Stomach smooth muscle (tissue), 2 donors: ENCODE results near the gene TXLNG.

Experiments
- H3K27ac ChIP-seq: one replicate; pipeline ENCODE4 v1.7.0; 2013; ENCODE audit warnings: mild to moderate bottlenecking, low read length, inconsistent platforms
- H3K27me3 ChIP-seq, 2 donors: one replicate each; pipeline ENCODE4 v1.7.0; 2013; ENCODE audit warnings: low read length in 2 of 2; ENCODE audit not compliant: insufficient read depth in 2 of 2, control insufficient read depth in 1 of 2
- H3K36me3 ChIP-seq, 2 donors: one replicate each; pipeline ENCODE4 v1.7.0; 2013; ENCODE audit warnings: low read length in 2 of 2; ENCODE audit not compliant: control insufficient read depth in 2 of 2, insufficient read depth in 2 of 2
- H3K4me1 ChIP-seq: one replicate; pipeline ENCODE4 v1.7.0; 2013; ENCODE audit warnings: low read length; ENCODE audit not compliant: control insufficient read depth, insufficient read depth
- H3K4me3 ChIP-seq, 2 donors: one replicate each; pipeline ENCODE4 v1.7.0; 2013; ENCODE audit warnings: low read length in 2 of 2
- H3K9ac ChIP-seq, 2 donors: one replicate each; pipeline ENCODE4 v1.7.0; 2013; ENCODE audit warnings: low read length in 2 of 2, mild to moderate bottlenecking in 1 of 2
- H3K9me3 ChIP-seq, 2 donors: one replicate each; pipeline ENCODE4 v1.7.0; 2013; ENCODE audit warnings: low read length in 2 of 2; ENCODE audit not compliant: control insufficient read depth in 2 of 2
- donor health status: healthy.
- donor health status: Pancreatic carcinoma.

Gene TXLNG

DNA sequence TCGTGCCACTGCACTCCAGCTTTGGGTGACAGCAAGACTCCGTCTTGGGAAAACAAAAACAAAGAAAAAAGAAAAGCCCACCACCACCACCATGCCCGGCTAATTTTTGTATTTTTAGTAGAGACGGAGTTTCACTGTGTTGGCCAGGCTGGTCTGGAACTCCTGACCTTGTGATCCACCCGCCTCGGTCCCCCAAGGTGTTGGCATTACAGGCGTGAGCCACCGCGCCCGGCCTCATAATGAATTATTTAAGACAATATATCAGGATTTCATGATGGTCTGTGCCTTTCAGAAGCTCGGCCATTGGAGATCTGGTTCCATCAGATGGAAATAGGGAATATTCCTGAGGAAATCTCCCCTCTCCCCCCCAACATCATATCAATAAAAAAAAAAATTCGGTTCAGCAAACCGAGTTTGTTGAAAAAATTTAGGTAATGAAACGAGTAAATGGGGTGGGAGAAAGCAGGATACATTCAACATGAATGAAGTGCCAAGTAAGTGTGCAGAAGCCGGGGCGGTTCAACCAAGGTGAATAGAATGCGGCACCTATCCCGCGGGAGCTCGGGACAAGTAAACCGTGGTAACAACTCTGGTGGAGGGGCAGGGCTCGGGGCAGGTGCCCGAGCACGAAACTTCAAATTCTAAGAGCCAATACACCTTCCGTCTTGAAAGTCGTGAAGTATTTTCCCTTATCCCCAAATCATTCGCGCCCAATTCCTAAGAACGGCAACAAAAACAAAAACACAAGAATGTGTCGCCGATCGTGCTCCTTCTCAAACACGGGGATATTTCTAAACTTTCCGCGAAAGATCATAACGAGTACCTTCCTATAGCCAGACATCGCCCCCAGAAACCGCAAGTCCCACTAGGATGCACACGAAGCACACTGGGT lies 773 bp upstream of the TXLNG start:
- Histone ChIP-seq H3K9ac (peak overlapping the region; percentile 34 to 80), H3K4me1 (peaks cover 13% of the 10 kb centered on the region), H3K27me3 (no peaks in the 10 kb centered on the region), H3K4me3 (peak overlapping the region; percentile 53 to 96), H3K27ac (no peak overlapping the region), H3K36me3 (no peaks in the 10 kb centered on the region), H3K9me3 (no peaks in the 10 kb centered on the region)

DNA sequence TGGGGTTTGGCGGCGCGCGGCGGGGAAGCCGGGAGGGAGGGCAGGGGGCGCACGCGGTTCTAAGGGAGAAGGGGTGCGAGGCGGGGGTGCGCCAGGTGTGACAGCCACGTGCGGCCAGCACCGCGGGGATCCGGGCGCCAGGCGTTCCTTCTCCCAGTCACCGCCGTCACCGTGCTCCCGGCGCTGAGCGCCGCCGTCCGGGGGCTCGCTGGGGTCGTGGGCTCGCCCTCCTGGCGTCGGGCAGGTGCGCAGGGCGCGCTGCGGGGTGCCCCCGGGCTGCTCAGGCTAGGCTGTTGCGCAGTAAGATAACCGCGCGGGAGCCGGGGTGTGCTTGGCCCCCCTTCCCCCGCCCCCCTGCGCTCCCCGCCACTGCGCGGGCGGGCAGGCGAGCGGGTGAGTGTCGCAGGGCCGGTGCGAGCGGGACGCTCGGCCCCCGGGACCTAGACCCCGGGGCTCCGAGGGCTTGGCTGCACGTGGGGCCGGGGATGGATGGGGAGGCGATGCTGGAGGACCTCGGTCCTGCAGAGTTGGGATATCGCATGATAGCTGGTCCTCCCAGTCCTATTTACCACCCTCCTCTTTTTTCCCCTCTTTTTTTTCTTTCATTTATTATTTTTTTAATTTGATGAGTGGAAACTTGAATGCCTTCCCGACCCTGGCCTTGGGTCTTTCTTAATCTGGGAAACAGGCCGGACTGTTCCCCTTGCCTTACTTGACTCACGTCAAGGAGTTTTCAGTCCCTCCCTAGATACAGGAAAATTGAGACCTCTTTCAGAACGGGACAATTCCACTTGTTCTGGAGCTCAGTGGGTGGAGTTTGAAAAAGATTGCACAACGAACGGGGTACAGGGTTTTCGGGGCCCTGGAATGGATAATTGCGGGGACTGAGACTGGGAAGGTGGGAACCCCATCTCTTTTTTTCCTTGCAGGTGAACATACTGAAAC lies 797 bp downstream of the TXLNG start:
- H3K4me3 ChIP-seq, result peak overlapping the region; percentile 67 to 96
- H3K36me3 ChIP-seq, result peaks cover 0 to 2% of the 10 kb centered on the region in 2 donors
- no peaks in the 10 kb centered on the region for H3K9me3 ChIP-seq
- H3K27ac ChIP-seq, result peak overlapping the region; percentile 86
- H3K4me1 ChIP-seq, result peaks cover 13% of the 10 kb centered on the region
- H3K9ac ChIP-seq, result peak overlapping the region; percentile 64 to 68
- H3K27me3 ChIP-seq, result no peaks in the 10 kb centered on the region

DNA sequence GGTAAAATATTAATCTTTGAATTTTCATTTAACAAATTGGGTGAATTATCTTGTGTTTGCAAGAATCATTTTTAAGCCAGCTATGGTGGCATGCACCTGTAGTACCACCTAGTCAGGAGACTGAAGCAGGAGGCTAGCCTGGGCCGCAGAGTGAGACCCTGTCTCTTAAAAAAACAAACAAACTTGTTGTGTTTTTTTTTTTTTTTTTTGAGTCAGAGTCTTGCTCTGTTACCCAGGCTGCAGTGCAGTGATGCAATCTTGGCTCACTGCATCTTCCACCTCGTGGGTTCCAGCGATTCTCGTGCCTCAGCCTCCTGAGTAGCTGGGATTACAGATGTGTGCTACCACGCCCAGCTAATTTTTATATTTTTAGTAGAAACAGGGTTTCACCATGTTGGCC lies 2.2 kb downstream of the TXLNG start:
- no peak overlapping the region for H3K27ac ChIP-seq

DNA sequence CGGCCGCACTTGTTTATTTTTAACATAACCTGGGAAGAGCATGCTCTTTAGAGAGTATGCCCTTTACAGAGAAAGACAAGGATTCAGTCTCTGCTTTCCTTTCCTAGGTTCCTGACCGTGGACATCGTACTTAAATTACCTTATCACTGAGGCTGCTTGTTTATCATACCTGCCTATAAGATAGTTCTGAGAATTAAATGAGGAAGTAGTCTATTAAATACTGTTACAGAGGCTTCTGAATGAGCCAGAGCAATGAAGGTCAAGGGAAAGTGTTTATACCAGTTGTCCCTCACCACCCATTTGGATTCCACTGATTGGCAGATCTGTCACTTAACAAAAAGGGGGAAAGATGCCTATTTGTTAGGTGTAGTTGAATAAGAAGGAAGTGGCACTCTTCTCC lies 10.0 kb downstream of the TXLNG start:
- H3K36me3 ChIP-seq, result peaks cover 3 to 5% of the 10 kb centered on the region in 2 donors
- H3K4me3 ChIP-seq, result no peak overlapping the region
- no peaks in the 10 kb centered on the region for H3K27me3 ChIP-seq
- no peak overlapping the region for H3K9ac ChIP-seq
- no peaks in the 10 kb centered on the region for H3K9me3 ChIP-seq
- H3K27ac ChIP-seq, result no peak overlapping the region
- no peaks in the 10 kb centered on the region for H3K4me1 ChIP-seq

More for the DNA sequence above, 2.2 kb downstream of the TXLNG start:
- Histone ChIP-seq H3K4me3 (no peak overlapping the region), H3K9ac (no peak overlapping the region), H3K27me3 (no peaks in the 10 kb centered on the region), H3K36me3 (peaks cover 0 to 3% of the 10 kb centered on the region in 2 donors), H3K9me3 (no peaks in the 10 kb centered on the region), H3K4me1 (peaks cover 13% of the 10 kb centered on the region)

DNA sequence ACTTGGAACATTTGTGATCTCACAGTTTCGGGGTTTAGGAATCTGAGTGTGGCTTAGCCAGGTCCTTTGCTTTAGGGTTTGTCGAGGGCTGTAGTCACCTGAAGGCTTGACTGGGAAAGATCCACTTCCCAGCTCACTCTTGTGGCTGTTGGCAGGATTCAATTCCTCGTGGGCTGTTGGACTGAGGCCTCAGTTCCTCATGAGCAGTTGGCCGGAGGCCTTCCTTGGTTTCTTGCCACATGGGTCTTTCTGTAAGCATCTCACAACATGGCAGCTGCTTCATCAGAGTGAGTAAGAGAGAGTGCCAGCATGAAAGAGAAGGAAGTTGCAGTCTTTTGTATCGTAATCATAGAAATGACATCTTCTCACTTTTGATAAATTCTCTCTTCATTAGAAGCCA lies 11.1 kb downstream of the TXLNG start:
- Histone ChIP-seq H3K27me3 (no peaks in the 10 kb centered on the region), H3K27ac (no peak overlapping the region), H3K4me3 (no peak overlapping the region), H3K9me3 (no peaks in the 10 kb centered on the region), H3K4me1 (no peaks in the 10 kb centered on the region), H3K9ac (no peak overlapping the region), H3K36me3 (peaks cover 0 to 8% of the 10 kb centered on the region in 2 donors)

DNA sequence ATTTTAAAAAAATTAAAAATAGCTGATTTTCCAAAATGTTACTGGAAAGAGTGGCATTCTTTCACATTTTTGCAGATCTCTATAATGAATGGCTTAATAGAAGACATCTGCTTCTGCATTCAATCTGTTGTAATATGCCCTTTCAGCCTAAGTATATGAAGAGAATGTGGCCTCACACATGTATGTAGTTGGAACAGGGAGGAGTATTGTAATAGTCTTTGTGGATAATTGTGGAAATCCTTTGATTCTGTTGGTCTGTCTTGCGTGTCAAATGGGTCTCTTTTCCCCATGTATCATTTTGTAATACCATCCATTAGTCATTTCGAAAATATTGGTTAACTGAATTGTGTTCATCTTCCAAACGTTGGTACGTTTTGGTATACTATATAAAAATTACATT lies 11.6 kb downstream of the TXLNG start:
- Histone ChIP-seq H3K27ac (no peak overlapping the region), H3K9me3 (no peaks in the 10 kb centered on the region), H3K27me3 (no peaks in the 10 kb centered on the region), H3K9ac (no peak overlapping the region), H3K4me3 (no peak overlapping the region), H3K36me3 (peaks cover 0 to 8% of the 10 kb centered on the region in 2 donors), H3K4me1 (no peaks in the 10 kb centered on the region)

DNA sequence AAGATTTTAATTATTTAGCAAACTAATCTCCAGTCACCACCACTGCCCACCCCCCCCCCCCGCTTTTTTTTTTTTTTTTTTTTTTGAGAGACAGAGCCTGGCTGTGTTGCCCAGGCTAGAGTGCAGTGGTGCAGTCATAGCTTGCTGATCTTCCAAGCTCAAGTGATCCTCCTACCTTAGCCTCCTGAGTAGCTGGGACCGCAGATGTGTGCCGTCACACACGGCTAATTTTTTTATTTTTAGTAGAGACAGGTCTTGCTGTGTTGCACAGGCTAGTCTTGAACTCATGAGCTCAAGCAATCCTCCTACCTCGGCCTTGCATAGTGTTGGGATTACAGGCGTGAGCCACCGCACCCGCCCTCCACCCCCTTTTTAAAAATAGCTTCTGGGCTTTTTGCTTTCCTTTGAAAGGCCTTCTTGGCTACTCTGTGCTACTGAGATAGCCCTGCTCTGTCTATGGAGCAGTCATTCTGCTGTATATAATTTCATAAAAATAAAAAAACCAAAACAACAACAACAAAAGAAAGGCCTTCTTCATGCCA lies 18.7 kb downstream of the TXLNG start:
- Histone ChIP-seq H3K9ac (no peak overlapping the region), H3K27ac (no peak overlapping the region), H3K27me3 (no peaks in the 10 kb centered on the region), H3K4me1 (peaks cover 6% of the 10 kb centered on the region), H3K4me3 (no peak overlapping the region), H3K9me3 (no peaks in the 10 kb centered on the region), H3K36me3 (peaks cover 0 to 3% of the 10 kb centered on the region in 2 donors)

DNA sequence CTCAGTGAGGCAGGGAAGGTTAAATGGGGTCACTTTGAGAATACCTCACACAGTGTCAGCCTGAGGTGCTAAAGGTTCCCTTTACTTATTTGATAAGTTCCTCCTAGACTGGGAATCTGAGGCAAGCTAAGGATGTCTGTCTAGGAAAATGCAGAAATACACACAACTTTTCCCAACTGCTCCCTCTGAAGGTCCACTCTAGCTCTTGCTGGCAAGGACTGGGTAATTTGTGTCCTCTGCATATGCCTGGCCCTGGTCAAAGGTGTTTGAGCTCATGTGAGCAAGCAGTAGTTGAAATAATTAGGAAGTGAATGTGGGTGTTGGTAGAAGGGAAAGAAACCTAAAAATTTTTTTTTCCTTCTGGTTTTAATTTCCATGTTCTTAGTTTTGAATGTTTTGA lies 21.3 kb downstream of the TXLNG start:
- no peaks in the 10 kb centered on the region for H3K27me3 ChIP-seq
- H3K4me3 ChIP-seq, result peak overlapping the region in 1 of 2 donors; percentile 64
- no peaks in the 10 kb centered on the region for H3K9me3 ChIP-seq
- no peaks in the 10 kb centered on the region for H3K36me3 ChIP-seq
- no peak overlapping the region for H3K9ac ChIP-seq
- peaks cover 6% of the 10 kb centered on the region for H3K4me1 ChIP-seq
- H3K27ac ChIP-seq, result no peak overlapping the region

DNA sequence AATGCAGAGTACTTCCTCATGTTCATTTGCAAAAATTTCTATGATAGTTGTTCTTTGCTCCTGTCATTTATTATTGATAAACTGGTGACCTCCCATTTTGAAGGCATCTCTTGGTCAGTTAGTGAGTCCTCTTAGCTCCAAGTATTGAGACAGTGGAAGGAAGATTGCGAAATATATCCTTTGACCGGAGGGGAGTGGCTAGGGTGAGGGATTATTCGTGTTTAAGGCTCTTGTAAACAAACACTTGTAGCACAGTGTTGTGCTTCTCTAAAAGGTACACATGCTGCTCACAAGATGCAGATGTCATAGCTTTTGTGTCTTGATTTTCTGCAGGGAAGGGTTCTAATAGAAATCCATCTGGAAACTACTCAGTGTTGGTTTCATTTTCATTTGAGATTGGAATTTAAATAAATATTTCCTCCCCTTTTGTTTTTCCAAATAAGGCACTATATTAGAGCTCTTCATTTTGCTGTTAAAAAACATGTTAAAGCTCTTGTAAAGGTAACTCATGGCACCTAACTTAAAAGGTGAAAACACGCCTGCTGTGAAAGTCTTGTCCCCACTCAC lies 21.8 kb downstream of the TXLNG start:
- H3K36me3 ChIP-seq, result no peaks in the 10 kb centered on the region
- peak overlapping the region in 1 of 2 donors; percentile 13 for H3K9ac ChIP-seq
- no peaks in the 10 kb centered on the region for H3K9me3 ChIP-seq
- no peak overlapping the region for H3K27ac ChIP-seq
- no peaks in the 10 kb centered on the region for H3K27me3 ChIP-seq
- peak overlapping the region; percentile 40 to 64 for H3K4me3 ChIP-seq
- H3K4me1 ChIP-seq, result peaks cover 6% of the 10 kb centered on the region

DNA sequence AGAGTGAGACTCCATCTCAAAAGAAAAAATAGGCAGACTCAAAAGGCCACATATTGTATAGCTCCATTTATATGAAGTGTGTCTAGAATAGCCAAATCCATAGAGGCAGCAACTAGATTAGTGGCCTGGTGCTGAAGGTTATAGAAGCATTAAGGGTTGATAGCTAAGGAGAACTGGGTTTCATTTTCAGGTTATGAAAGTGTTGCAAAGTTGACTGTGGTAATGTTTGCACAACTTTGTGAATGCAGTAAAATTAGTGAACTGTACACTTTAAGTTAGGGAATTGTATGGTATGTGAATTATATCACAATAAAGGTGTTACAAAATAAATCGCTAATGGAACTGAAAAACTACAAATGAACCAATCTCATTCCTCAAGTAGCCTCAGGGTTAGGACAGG lies 28.3 kb downstream of the TXLNG start:
- no peak overlapping the region for H3K4me3 ChIP-seq
- peaks cover 0 to 4% of the 10 kb centered on the region in 2 donors for H3K36me3 ChIP-seq
- no peak overlapping the region for H3K27ac ChIP-seq
- H3K9me3 ChIP-seq, result no peaks in the 10 kb centered on the region
- no peak overlapping the region for H3K9ac ChIP-seq
- no peaks in the 10 kb centered on the region for H3K4me1 ChIP-seq
- no peaks in the 10 kb centered on the region for H3K27me3 ChIP-seq
